Measurements from ENCODE around the gene PEX26.

PEX26 gene

DNA sequence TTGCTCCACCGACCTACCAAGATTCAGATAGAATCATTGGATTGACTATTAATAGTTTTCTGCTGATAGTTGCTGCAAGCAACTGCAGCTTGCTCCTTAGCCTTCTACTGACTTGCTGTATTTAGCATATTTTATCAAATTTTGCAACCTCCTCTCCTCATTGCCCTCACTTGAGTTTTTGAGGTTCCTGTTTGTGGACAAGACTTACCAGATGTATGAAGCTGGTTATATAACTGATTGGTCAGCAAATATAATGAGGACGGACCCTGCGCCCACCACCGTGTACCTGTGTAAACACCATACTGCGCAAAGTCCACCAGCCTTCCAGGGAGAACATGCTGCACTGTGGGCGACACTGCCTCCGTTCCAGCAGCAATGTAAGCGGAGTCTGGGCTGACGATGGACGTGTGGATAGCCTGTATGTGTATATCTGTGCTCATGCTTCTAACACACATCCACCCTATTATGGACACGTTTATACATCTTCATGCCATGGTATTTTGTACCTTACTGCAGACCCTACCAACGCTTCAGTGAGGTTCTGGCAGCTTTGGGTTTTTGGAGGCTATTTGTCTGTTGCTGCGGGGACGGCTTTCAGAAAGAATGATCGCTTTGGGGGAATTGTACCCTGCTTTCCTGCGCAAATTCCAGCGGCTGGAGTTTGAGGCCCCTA is 70.6 kb downstream of the PEX26 start:
- in situ Hi-C loops (cut with MboI; ENCODE audit: low sequenced_read_pairs) = no loop called here

DNA sequence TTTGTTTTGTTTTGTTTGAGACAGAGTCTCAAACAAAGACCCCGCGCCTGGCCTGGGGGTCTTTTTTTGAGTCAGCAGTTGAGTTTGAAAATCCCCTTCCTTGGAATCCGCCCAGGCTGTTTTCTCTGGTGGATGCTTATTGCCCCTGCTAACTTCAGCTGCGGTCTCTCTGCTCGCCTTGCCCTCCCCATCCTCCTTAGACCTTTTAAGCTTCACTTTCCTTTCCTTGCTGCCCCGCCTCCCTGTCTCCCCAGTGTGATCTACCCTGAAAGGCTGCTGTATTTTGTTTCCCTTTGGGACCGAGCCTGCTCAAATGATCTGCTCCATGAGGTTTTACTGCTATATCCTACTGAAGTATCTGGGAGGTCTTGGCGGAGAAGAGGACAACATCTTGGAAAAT is 74.7 kb downstream of the PEX26 start:
- in situ Hi-C loops (cut with MboI; ENCODE audit: low sequenced_read_pairs) = no loop called here

DNA sequence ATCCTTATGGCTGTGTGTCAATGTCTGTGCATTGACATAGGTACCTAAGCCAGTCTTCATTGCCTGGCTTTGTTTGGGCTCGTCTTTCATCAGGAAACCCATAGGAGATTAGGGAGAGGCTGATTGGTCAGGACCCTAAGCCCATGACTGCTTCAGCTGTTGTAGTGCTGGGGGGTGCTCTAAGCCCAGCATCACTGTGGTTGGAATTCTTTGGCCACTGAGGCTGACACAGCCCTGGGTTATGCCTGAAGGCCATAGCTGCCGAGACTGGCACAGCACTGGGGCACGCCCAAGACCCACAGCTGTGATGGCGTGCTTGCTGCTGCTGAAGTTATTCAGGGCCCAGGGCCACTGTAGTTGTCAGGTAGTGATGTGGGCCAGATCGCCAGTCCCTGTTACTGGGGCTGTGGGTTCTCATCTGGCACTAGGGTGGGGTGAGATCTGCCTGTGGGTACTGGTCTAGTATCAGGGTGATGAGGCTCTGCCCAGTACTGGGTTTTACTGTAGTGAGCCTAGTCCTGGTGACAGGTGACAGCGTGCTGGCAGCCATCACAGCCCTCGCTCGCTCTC is 77.1 kb downstream of the PEX26 start:
- in situ Hi-C loops (cut with MboI; ENCODE audit: low sequenced_read_pairs) = no loop called here
